GM12878 (cell line): Measurements from ENCODE around the gene KRTAP9-4. TPM values are rescaled to one million over a fixed set of nuclear protein-coding genes. Genes with fewer than 3 reads are reported as not detected.
"Not testable (repeated sequence)": the region's sequence is repeated elsewhere in the genome, so short reads cannot be mapped to it uniquely, and the experiment has no call there.

Experiments
- ATAC-seq: fragments of 200-7000 bp; cut with Tn5 transposase; 3 replicates; pipeline ENCODE4 v1.9.1; 2020; ENCODE audit warnings: mild to moderate bottlenecking, moderate library complexity
- BruUV-seq: library from RNA; stranded (reverse); fragments of 400-500 nt; replicated peaks from 2 replicates; lab custom pipeline; 2021; lab: Mats Ljungman, UMichigan
- CTCF ChIA-PET: fragments of 300-600 bp; sonication (Branson Sonifier 250); formaldehyde crosslinking; extraction: SDS; loops from one replicate; lab custom pipeline; 2021; ENCODE audit warnings: inconsistent platforms; lab: Yijun Ruan, JAX
- POLR2A ChIA-PET: fragments of 350-600 bp; formaldehyde crosslinking; extraction: SDS; loops from one replicate; lab custom pipeline; 2021; ENCODE audit warnings: inconsistent platforms; lab: Charles Lee
- RAD21 ChIA-PET: fragments of 300-600 bp; sonication (Branson Sonifier 250); formaldehyde crosslinking; loops from one replicate; lab custom pipeline; 2023; ENCODE audit warnings: antibody characterized with exemption; ENCODE audit not compliant: unreplicated experiment; lab: Charles Lee
- SMC1A ChIA-PET: fragments of 300-600 bp; sonication (Branson Sonifier 250); formaldehyde crosslinking; loops from one replicate; lab custom pipeline; 2023; ENCODE audit not compliant: unreplicated experiment, uncharacterized antibody; lab: Charles Lee
- DNase-seq: peaks from one replicate; pipeline ENCODE4 v3.0.0-alpha.2; 2011; ENCODE audit warnings: low read depth, low spot score
- FAIRE-seq: peaks from 3 replicates; lab custom pipeline; 2011; peaks lifted over from hg19 to GRCh38; lab: Jason Lieb, UNC
- H2AFZ ChIP-seq: 2 replicates; pipeline ENCODE4 v1.6.0; 2011; ENCODE audit warnings: low read depth, low read length, control low read depth; ENCODE audit not compliant: control insufficient read depth
- H3K27ac ChIP-seq: 2 replicates; pipeline ENCODE4 v1.5.1; 2011; ENCODE audit warnings: control low read depth; ENCODE audit not compliant: control insufficient read depth, insufficient read depth
- H3K27me3 ChIP-seq, 2 experiments: replicated peaks in 1 of 2; 2 replicates each; pipeline versions ENCODE4 v1.6.0 to v1.6.1; 2011; ENCODE audit warnings: low read length in 1 of 2; ENCODE audit not compliant: control insufficient read depth in 2 of 2, insufficient read depth in 2 of 2
- H3K36me3 ChIP-seq, 2 experiments: 2 replicates each; pipeline ENCODE4 v1.5.1; 2011; ENCODE audit warnings: low read length in 1 of 2; ENCODE audit not compliant: control insufficient read depth in 2 of 2, insufficient read depth in 2 of 2
- H3K4me1 ChIP-seq: 2 replicates; pipeline ENCODE4 v1.6.1; 2011; ENCODE audit warnings: mild to moderate bottlenecking, low read length, moderate library complexity, mixed read lengths; ENCODE audit not compliant: control insufficient read depth, insufficient read depth
- H3K4me2 ChIP-seq: 2 replicates; pipeline ENCODE4 v1.6.0; 2011; ENCODE audit warnings: control low read depth; ENCODE audit not compliant: control insufficient read depth, insufficient read depth
- H3K4me3 ChIP-seq: fragments of 200-600 bp; sonication (generic); 2 replicates; pipeline ENCODE4 v1.5.1; 2016
- H3K79me2 ChIP-seq: 2 replicates; pipeline ENCODE4 v1.6.0; 2011; ENCODE audit warnings: low read length; ENCODE audit not compliant: control insufficient read depth, insufficient read depth
- H3K9ac ChIP-seq: 2 replicates; pipeline ENCODE4 v1.8.0; 2011; ENCODE audit warnings: low read length, control low read depth, mixed read lengths; ENCODE audit not compliant: control insufficient read depth, insufficient read depth
- H3K9me3 ChIP-seq: replicated peaks from 3 replicates; pipeline ENCODE4 v1.5.1; 2011; ENCODE audit warnings: mild to moderate bottlenecking, low read length; ENCODE audit not compliant: control insufficient read depth, insufficient read depth
- H4K20me1 ChIP-seq: 2 replicates; pipeline ENCODE4 v1.6.0; 2011; ENCODE audit not compliant: control insufficient read depth, insufficient read depth
- HDAC2 ChIP-seq: fragments of 200-600 bp; sonication (generic); IDR thresholded peaks from 2 replicates; pipeline ENCODE4 v1.6.1; 2017
- SMC3 ChIP-seq: IDR thresholded peaks from 2 replicates; pipeline ENCODE4 v1.6.1; 2011; ENCODE audit warnings: low read length, improper control_type of control experiment, borderline replicate concordance
- ZZZ3 ChIP-seq: IDR thresholded peaks from 2 replicates; pipeline ENCODE4 v1.6.1; 2011; ENCODE audit warnings: low read depth; ENCODE audit not compliant: control insufficient read depth, insufficient read length
- WGBS: methylation state at CpG from one replicate; pipeline ENCODE4 v1.1.6; 2016; ENCODE audit warnings: low lambda C conversion rate; ENCODE audit not compliant: insufficient replicate concordance, insufficient coverage; ENCODE audit errors: missing lambda C conversion rate; 5-methylcytosine and 5-hydroxymethylcytosine counted together
- in situ Hi-C: fragments of 300-500 bp; cut with MboI; formaldehyde crosslinking; loops from 9 replicates; pipeline ENCODE4 v1.14.3; 2018; ENCODE audit warnings: mixed read lengths
- intact Hi-C: fragments of 100-400 bp; cut with micrococcal nuclease; formaldehyde crosslinking; loops from one replicate; pipeline ENCODE4 v1.14.2; 2022; ENCODE audit not compliant: unreplicated experiment
- polyA plus RNA-seq, 11 experiments: library from polyadenylated mRNA; depleted of rRNA in 4 of 11; unstranded in 6 of 11; stranded (reverse) in 5 of 11; fragments of >200 nt; fragmentation: Nextera tagmentation in 4 of 11; fragmentation: Illumina TruSeq in 1 of 11; extraction: Ambion mirVana in 4 of 11; extraction: Trizol in 1 of 11; gene quantifications; 1 replicate in 1 of 11; 2 replicates in 10 of 11; pipeline versions ENCODE4 v1.2.1 to v1.2.3, GENCODE V29; 2011 to 2016; ENCODE audit warnings: inconsistent platforms in 2 of 11, missing spikeins in 2 of 11, low read depth in 1 of 11
- total RNA-seq, 4 experiments: library from RNA; depleted of rRNA in 3 of 4; stranded (reverse); fragments of >200 nt in 3 of 4; fragmentation: Illumina TruSeq in 1 of 4; extraction: Trizol in 1 of 4; gene quantifications; 2 replicates each; pipeline versions ENCODE4 v1.2.1 to v1.2.3, GENCODE V29; 2013 to 2021

Gene KRTAP9-4
- total and polyA plus RNA-seq, 10 of the 15 experiments (the other 5 are each of a cell fraction or from before 2014, with no cell fraction given): not detected

- H3K9ac ChIP-seq, H2AFZ ChIP-seq, CTCF ChIA-PET, RAD21 ChIA-PET, SMC1A ChIA-PET, H3K36me3 ChIP-seq, FAIRE-seq, H3K27me3 ChIP-seq, POLR2A ChIA-PET, H3K4me3 ChIP-seq, intact Hi-C loops, BruUV-seq, H3K27ac ChIP-seq, H3K4me1 ChIP-seq, H4K20me1 ChIP-seq, DNase-seq, ATAC-seq, H3K4me2 ChIP-seq, H3K79me2 ChIP-seq, H3K9me3 ChIP-seq: not testable (repeated sequence)
- WGBS: 3% methylated on average over 2 of the region's 2 CpGs
- in situ Hi-C loops: loop anchor here (10.0 kb wide), 1 partner anchor 62 kb away; the partner anchor contains the start of genes KRTAP4-1 and KRTAP9-1
Observed at GRCh38 chr17:41246995-41247787, 2.3 kb upstream of the KRTAP9-4 start.

- Histone ChIP-seq H3K4me3 (no peak overlapping the region), H3K4me1 (no peaks in the 10 kb centered on the region), H3K36me3 (no peaks in the 10 kb centered on the region), H3K27me3 (no peaks in the 10 kb centered on the region; a peak in 1 of 4 replicates), H2AFZ (no peak overlapping the region), H3K9me3 (no peaks in the 10 kb centered on the region), H3K9ac (no peak overlapping the region), H4K20me1 (no peaks in the 10 kb centered on the region), H3K79me2 (no peaks in the 10 kb centered on the region), H3K27ac (no peak overlapping the region), H3K4me2 (no peak overlapping the region)
- ChIA-PET CTCF (no interaction called here), POLR2A (no interaction called here), SMC1A (no interaction called here), RAD21 (no interaction called here)
- TF ChIP-seq ZZZ3: no peak
- TF ChIP-seq HDAC2: no peak
- TF ChIP-seq SMC3: no peak
- 0% methylated on average over 1 of the region's 1 CpG for WGBS
- no peak for FAIRE-seq
- BruUV-seq: no TSS peak
- in situ Hi-C loops (no loop called here), intact Hi-C loops (no loop called here)
- ATAC-seq: no peak
- no peak for DNase-seq
Observed at GRCh38 chr17:41251261-41251660, 1.8 kb downstream of the KRTAP9-4 start.
